ENCODE results near the gene SRPRB. TPM values are rescaled to one million over a fixed set of nuclear protein-coding genes. Genes with fewer than 3 reads are reported as not detected.
A peak's percentile ranks its signal among the peaks of the same experiment; 100 is the strongest.

Gene SRPRB
- total RNA-seq, 4 donors from 2014 or later = 13.8 to 32.1 (median 24.4) TPM

DNA sequence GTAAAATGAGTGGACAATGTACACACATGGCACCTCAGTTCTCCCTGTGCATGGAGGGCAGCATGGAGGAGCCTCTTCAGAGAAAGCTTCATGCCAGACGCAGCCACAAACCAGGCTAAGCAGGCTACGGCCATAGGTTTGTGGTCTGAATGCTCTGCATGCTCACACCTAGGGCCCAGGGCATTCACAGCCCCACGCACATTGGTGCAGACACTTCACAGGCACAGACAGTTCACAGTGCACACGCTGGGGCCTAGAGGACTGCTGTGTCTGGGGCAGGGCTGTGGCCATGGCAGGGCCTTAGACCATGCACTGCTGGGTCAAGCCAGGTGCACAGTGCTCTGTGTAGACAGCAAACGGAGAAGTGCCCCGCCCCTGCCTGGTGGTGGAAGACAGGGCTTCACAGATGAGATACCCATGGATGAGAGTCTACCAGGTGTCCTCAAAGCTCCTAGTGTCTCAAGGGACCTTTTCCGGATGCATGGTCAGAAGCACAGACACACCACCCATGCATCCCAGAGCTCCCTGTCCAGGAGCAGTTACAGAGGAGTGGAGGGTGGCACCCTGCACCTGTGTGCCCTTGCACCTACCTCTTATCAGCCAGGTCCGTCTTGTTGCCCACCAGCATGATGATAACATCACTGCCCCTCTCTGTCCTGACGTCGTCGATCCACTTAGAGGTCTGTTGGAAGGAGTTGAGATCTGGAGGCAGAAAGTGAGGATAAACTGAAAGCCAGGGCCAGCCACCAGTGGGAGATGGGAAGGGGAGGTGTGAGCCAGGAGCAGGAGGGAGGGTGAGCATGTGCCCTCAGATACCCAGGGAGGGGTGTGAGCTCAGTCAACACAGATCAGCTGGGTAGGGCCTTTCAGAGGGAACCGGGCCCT lies 33.5 kb downstream of the SRPRB start:
- Histone ChIP-seq H3K36me3 (peaks cover 0 to 70% of the 10 kb centered on the region in 2 donors), H3K4me1 (no peaks in the 10 kb centered on the region), H3K27me3 (no peaks in the 10 kb centered on the region), H3K27ac (no peak overlapping the region), H3K4me3 (no peak overlapping the region), H3K9me3 (no peaks in the 10 kb centered on the region)
- 83% methylated on average over 3 of the region's 12 CpGs; no CpG with 5 or more reads in 1 of the 2 donors for WGBS, 2 donors (ENCODE audit: low coverage in 1 of 2)
- peak; percentile 7 for ATAC-seq
- no peak for TF ChIP-seq POLR2AphosphoS5 (IDR thresholded peaks at IDR 0.05)
- no peak for TF ChIP-seq POLR2A (IDR thresholded peaks at IDR 0.05)
- TF ChIP-seq, protein P1, sequence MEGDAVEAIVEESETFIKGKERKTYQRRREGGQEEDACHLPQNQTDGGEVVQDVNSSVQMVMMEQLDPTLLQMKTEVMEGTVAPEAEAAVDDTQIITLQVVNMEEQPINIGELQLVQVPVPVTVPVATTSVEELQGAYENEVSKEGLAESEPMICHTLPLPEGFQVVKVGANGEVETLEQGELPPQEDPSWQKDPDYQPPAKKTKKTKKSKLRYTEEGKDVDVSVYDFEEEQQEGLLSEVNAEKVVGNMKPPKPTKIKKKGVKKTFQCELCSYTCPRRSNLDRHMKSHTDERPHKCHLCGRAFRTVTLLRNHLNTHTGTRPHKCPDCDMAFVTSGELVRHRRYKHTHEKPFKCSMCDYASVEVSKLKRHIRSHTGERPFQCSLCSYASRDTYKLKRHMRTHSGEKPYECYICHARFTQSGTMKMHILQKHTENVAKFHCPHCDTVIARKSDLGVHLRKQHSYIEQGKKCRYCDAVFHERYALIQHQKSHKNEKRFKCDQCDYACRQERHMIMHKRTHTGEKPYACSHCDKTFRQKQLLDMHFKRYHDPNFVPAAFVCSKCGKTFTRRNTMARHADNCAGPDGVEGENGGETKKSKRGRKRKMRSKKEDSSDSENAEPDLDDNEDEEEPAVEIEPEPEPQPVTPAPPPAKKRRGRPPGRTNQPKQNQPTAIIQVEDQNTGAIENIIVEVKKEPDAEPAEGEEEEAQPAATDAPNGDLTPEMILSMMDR (IDR thresholded peaks at IDR 0.05) = no peak
- no peak for TF ChIP-seq EP300 (IDR thresholded peaks at IDR 0.05)

DNA sequence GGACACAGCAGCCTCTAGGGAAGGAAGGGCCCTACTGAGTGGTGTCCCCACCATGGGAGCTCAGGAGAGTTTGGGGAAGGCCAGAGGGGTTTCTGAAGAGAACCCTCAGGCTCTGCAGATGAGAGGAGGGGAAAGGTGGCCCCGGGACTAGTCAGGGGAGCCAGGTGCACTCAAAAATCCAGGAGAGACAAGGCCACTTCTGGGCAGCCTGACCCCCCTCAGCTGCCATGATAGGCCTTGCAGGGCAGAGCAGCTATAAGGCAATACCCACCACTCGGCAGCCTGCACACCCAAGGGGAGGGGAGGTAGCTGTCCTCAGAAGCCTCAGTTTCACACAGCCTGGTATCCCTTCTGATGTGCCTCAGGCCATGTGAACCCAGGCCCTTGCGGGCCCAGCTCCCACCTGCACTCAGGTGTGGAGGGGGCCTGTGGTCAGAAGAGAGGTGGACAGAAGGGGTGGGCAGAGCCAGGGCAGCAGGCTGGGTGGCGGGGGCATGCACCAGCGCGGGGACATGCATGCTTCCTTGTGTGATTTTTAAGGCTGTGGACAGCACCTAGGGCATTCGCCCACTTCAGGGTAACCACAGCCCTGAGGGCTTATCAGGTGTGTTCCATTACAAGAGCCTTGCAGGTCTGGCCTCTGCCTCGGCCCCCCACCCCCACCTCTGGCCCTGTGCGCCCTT lies 34.6 kb downstream of the SRPRB start:
- no peaks in the 10 kb centered on the region for H3K4me1 ChIP-seq
- H3K4me3 ChIP-seq = no peak overlapping the region
- no peaks in the 10 kb centered on the region for H3K9me3 ChIP-seq
- TF ChIP-seq EP300 (IDR thresholded peaks at IDR 0.05) = no peak
- no peak for TF ChIP-seq POLR2A (IDR thresholded peaks at IDR 0.05)
- TF ChIP-seq, protein P1 (IDR thresholded peaks at IDR 0.05) = no peak
- TF ChIP-seq POLR2AphosphoS5 (IDR thresholded peaks at IDR 0.05) = no peak
- peaks cover 0 to 60% of the 10 kb centered on the region in 2 donors for H3K36me3 ChIP-seq
- H3K27me3 ChIP-seq = no peaks in the 10 kb centered on the region
- no peak for ATAC-seq
- H3K27ac ChIP-seq = no peak overlapping the region
- 93% methylated on average over 2 of the region's 9 CpGs; no CpG with 5 or more reads in 1 of the 2 donors for WGBS, 2 donors (ENCODE audit: low coverage in 1 of 2)

DNA sequence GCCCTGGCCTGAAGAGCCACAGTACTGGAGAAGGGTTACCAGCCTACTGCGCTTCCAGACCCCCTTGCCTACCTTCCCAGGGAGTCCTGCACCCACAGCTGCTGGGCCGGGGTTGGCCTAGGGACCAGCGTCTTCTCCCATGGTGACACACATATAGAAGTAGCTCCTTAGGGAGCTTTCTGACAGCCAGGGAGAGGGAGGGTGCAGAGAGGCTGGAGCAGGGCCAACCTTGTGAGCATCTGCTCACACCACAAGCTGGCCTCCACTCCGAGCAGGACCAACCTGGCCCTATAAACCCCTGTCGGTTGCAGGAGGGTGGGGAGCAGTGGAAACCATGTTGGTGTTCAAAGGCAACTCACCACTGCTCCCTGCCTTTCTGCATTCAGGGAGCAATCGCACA lies 35.2 kb downstream of the SRPRB start:
- no peaks in the 10 kb centered on the region for H3K4me1 ChIP-seq
- peaks cover 0 to 54% of the 10 kb centered on the region in 2 donors for H3K36me3 ChIP-seq
- TF ChIP-seq, protein P1 (IDR thresholded peaks at IDR 0.05) = no peak
- TF ChIP-seq POLR2A (IDR thresholded peaks at IDR 0.05) (no peak), POLR2AphosphoS5 (IDR thresholded peaks at IDR 0.05) (no peak), EP300 (IDR thresholded peaks at IDR 0.05) (no peak)
- ATAC-seq = no peak
- H3K9me3 ChIP-seq = no peaks in the 10 kb centered on the region
- no peak overlapping the region for H3K27ac ChIP-seq
- H3K4me3 ChIP-seq = no peak overlapping the region
- no peaks in the 10 kb centered on the region for H3K27me3 ChIP-seq
- whole genome bisulfite sequencing, 2 donors (ENCODE audit: low coverage in 1 of 2) = 67% methylated on average over 1 of the region's 6 CpGs; no CpG with 5 or more reads in 1 of the 2 donors

DNA sequence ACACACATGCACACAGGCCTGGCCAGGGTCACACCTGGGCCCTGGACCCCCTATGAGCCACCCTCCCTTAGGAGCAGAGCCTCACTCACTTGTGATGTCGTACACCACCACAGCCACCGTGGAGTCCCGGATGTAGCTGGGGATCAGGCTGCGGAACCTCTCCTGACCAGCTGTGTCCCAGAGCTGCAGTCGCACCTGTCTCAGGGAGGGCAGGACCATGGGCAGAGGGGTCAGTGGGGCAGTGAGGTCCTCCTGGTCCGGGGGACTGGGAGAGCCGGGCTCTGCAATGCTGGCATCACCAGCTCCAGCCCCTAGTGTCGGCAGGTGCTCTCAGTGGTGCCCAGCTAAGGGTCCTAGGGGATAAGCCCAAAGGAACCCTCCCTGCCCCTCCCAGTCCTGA lies 35.6 kb downstream of the SRPRB start:
- Histone ChIP-seq H3K9me3 (no peaks in the 10 kb centered on the region), H3K36me3 (peaks cover 0 to 50% of the 10 kb centered on the region in 2 donors), H3K27me3 (no peaks in the 10 kb centered on the region), H3K4me1 (no peaks in the 10 kb centered on the region), H3K4me3 (no peak overlapping the region), H3K27ac (no peak overlapping the region)
- TF ChIP-seq POLR2AphosphoS5 (IDR thresholded peaks at IDR 0.05) = no peak
- no peak for TF ChIP-seq EP300 (IDR thresholded peaks at IDR 0.05)
- no peak for TF ChIP-seq POLR2A (IDR thresholded peaks at IDR 0.05)
- 87% methylated on average over 3 of the region's 8 CpGs; no CpG with 5 or more reads in 1 of the 2 donors for WGBS, 2 donors (ENCODE audit: low coverage in 1 of 2)
- ATAC-seq = no peak

DNA sequence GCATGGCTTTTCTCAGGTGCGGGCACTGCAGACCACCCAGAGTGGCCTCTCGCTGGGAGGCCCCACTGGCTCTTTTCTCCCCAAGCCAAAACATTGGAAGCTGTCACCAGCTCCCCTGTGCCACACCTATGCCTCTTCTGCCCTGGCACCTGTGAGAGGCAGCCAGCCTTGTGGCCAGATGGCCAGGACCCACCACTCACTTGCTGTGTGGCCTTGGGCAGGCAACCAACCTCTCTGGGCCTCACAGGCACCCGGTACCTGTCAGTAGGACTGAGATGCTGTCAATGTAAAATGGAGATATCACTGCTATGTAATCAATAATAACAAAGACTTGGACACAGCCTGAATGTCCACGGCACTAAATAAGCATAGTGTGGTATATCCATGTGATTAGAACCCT lies 36.5 kb downstream of the SRPRB start:
- Histone ChIP-seq H3K9me3 (no peaks in the 10 kb centered on the region), H3K36me3 (peaks cover 0 to 41% of the 10 kb centered on the region in 2 donors), H3K4me1 (no peaks in the 10 kb centered on the region), H3K27me3 (no peaks in the 10 kb centered on the region), H3K4me3 (no peak overlapping the region), H3K27ac (no peak overlapping the region)
- ATAC-seq = no peak
- WGBS, 2 donors (ENCODE audit: low coverage in 1 of 2) = 73 to 86% methylated on average over 2 to 3 of the region's 4 CpGs
- TF ChIP-seq POLR2A (IDR thresholded peaks at IDR 0.05) = no peak
- TF ChIP-seq POLR2AphosphoS5 (IDR thresholded peaks at IDR 0.05) = no peak
- TF ChIP-seq, protein P1 (IDR thresholded peaks at IDR 0.05) = no peak
- no peak for TF ChIP-seq EP300 (IDR thresholded peaks at IDR 0.05)
